ENCODE results near the gene LHX6.

Gene LHX6

GRCh38 chr9:122225312-122226141 lies 3.2 kb downstream of the LHX6 start:
- Histone ChIP-seq H3K9ac (ENCODE audit: low read length) (no peak overlapping the region), H3K79me2 (ENCODE audit: low read length) (no peaks in the 10 kb centered on the region), H3K27ac (ENCODE audit: low read length) (no peak overlapping the region), H3K27me3 (ENCODE audit: low read depth, low read length) (peaks cover 17% of the 10 kb centered on the region), H3K4me2 (ENCODE audit: low read length) (no peak overlapping the region), H3K4me1 (ENCODE audit: low read length) (no peaks in the 10 kb centered on the region), H3K4me3 (ENCODE audit: low read length) (no peak overlapping the region), H3K36me3 (replicated peaks; ENCODE audit: low read depth, low read length) (no peaks in the 10 kb centered on the region), H3K9me3 (ENCODE audit: insufficient read depth, low read length) (no peaks in the 10 kb centered on the region), H2AFZ (ENCODE audit: low read depth, low read length) (no peak overlapping the region), H4K20me1 (ENCODE audit: insufficient read depth, low read length) (no peaks in the 10 kb centered on the region)
- no peak for TF ChIP-seq CTCF (IDR thresholded peaks at IDR 0.05; ENCODE audit: low read depth, low read length)
- TF ChIP-seq EZH2phosphoT487 (IDR thresholded peaks at IDR 0.05; ENCODE audit: low read depth) = no peak

GRCh38 chr9:122223435-122223834 lies 5.3 kb downstream of the LHX6 start:
- Histone ChIP-seq H3K9me3 (ENCODE audit: insufficient read depth, low read length) (no peaks in the 10 kb centered on the region), H4K20me1 (ENCODE audit: insufficient read depth, low read length) (no peaks in the 10 kb centered on the region), H3K4me3 (ENCODE audit: low read length) (no peak overlapping the region), H3K79me2 (ENCODE audit: low read length) (no peaks in the 10 kb centered on the region), H3K4me1 (ENCODE audit: low read length) (no peaks in the 10 kb centered on the region), H3K9ac (ENCODE audit: low read length) (no peak overlapping the region), H3K36me3 (replicated peaks; ENCODE audit: low read depth, low read length) (no peaks in the 10 kb centered on the region), H3K27me3 (ENCODE audit: low read depth, low read length) (no peaks in the 10 kb centered on the region), H3K4me2 (ENCODE audit: low read length) (no peak overlapping the region), H2AFZ (ENCODE audit: low read depth, low read length) (no peak overlapping the region), H3K27ac (ENCODE audit: low read length) (no peak overlapping the region)
- TF ChIP-seq CTCF (IDR thresholded peaks at IDR 0.05; ENCODE audit: low read depth, low read length) = no peak
- no peak for TF ChIP-seq EZH2phosphoT487 (IDR thresholded peaks at IDR 0.05; ENCODE audit: low read depth)

- Histone ChIP-seq H3K4me1 (ENCODE audit: low read length) (no peaks in the 10 kb centered on the region), H4K20me1 (ENCODE audit: insufficient read depth, low read length) (no peaks in the 10 kb centered on the region), H3K4me3 (ENCODE audit: low read length) (no peak overlapping the region), H3K27me3 (ENCODE audit: low read depth, low read length) (no peaks in the 10 kb centered on the region), H3K36me3 (replicated peaks; ENCODE audit: low read depth, low read length) (no peaks in the 10 kb centered on the region), H3K9ac (ENCODE audit: low read length) (no peak overlapping the region), H2AFZ (ENCODE audit: low read depth, low read length) (no peak overlapping the region), H3K27ac (ENCODE audit: low read length) (no peak overlapping the region), H3K79me2 (ENCODE audit: low read length) (no peaks in the 10 kb centered on the region), H3K9me3 (ENCODE audit: insufficient read depth, low read length) (no peaks in the 10 kb centered on the region), H3K4me2 (ENCODE audit: low read length) (no peak overlapping the region)
- TF ChIP-seq EZH2phosphoT487 (IDR thresholded peaks at IDR 0.05; ENCODE audit: low read depth) = no peak
- no peak for TF ChIP-seq CTCF (IDR thresholded peaks at IDR 0.05; ENCODE audit: low read depth, low read length)
These were observed 6.0 kb downstream of the LHX6 start for GRCh38 chr9:122222791-122223190.

- Histone ChIP-seq H2AFZ (ENCODE audit: low read depth, low read length) (no peak overlapping the region), H3K9me3 (ENCODE audit: insufficient read depth, low read length) (no peaks in the 10 kb centered on the region), H3K4me1 (ENCODE audit: low read length) (no peaks in the 10 kb centered on the region), H4K20me1 (ENCODE audit: insufficient read depth, low read length) (no peaks in the 10 kb centered on the region), H3K9ac (ENCODE audit: low read length) (no peak overlapping the region), H3K4me2 (ENCODE audit: low read length) (no peak overlapping the region), H3K79me2 (ENCODE audit: low read length) (no peaks in the 10 kb centered on the region), H3K4me3 (ENCODE audit: low read length) (no peak overlapping the region), H3K27ac (ENCODE audit: low read length) (no peak overlapping the region), H3K36me3 (replicated peaks; ENCODE audit: low read depth, low read length) (no peaks in the 10 kb centered on the region), H3K27me3 (ENCODE audit: low read depth, low read length) (no peaks in the 10 kb centered on the region)
- no peak for TF ChIP-seq CTCF (IDR thresholded peaks at IDR 0.05; ENCODE audit: low read depth, low read length)
These were observed 7.5 kb downstream of the LHX6 start for GRCh38 chr9:122221183-122221811.

Data from OCI-LY3 (cell line).